ENCODE data around the gene ZMIZ1.

The ZMIZ1 gene

DNA sequence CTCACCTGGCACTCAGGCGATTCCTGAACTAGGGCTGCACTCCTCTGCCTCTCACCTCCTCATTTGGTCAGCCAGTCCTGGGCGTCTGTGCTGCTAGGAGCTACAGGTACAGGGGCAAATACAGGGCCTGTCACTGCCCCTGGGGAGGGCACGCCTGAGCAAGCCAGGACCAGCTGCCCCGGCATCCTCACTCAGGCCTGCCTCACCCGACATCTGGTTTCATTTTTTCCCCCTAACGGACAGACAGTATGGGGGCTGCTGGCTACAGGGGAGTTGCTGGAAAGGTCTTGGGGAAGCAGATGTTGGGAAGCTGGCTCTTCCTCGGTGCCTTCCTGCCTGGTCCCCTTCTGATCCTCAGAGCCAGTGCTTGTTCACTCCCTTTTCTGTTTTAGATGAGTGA is 201.2 kb downstream of the ZMIZ1 start:
- Histone ChIP-seq H3K27me3 (replicated peaks) (no peaks in the 10 kb centered on the region), H3K4me3 (ENCODE audit: low read depth, low read length) (no peak overlapping the region), H3K27ac (no peak overlapping the region), H3K36me3 (replicated peaks) (no peaks in the 10 kb centered on the region)
- in situ Hi-C loops (cut with HindIII; ENCODE audit: low pct_ligation_motif_present, low sequenced_read_pairs): no loop called here
- DNase-seq: no peak
- TF ChIP-seq, protein P1, sequence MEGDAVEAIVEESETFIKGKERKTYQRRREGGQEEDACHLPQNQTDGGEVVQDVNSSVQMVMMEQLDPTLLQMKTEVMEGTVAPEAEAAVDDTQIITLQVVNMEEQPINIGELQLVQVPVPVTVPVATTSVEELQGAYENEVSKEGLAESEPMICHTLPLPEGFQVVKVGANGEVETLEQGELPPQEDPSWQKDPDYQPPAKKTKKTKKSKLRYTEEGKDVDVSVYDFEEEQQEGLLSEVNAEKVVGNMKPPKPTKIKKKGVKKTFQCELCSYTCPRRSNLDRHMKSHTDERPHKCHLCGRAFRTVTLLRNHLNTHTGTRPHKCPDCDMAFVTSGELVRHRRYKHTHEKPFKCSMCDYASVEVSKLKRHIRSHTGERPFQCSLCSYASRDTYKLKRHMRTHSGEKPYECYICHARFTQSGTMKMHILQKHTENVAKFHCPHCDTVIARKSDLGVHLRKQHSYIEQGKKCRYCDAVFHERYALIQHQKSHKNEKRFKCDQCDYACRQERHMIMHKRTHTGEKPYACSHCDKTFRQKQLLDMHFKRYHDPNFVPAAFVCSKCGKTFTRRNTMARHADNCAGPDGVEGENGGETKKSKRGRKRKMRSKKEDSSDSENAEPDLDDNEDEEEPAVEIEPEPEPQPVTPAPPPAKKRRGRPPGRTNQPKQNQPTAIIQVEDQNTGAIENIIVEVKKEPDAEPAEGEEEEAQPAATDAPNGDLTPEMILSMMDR (IDR thresholded peaks at IDR 0.05; ENCODE audit: low read depth, low read length, missing control alignments): no peak

- TF ChIP-seq, protein P1 (IDR thresholded peaks at IDR 0.05; ENCODE audit: low read depth, low read length, missing control alignments): no peak
- in situ Hi-C loops (cut with HindIII; ENCODE audit: low pct_ligation_motif_present, low sequenced_read_pairs): no loop called here
- no peaks in the 10 kb centered on the region for H3K36me3 ChIP-seq (replicated peaks)
Measured at GRCh38 chr10:79270466-79271246, 201.9 kb downstream of the ZMIZ1 start.

GRCh38 chr10:79272353-79272752 is 203.6 kb downstream of the ZMIZ1 start:
- Histone ChIP-seq H3K27me3 (replicated peaks) (no peaks in the 10 kb centered on the region), H3K36me3 (replicated peaks) (peaks cover 8% of the 10 kb centered on the region), H3K27ac (no peak overlapping the region), H3K4me3 (ENCODE audit: low read depth, low read length) (no peak overlapping the region)
- in situ Hi-C loops (cut with HindIII; ENCODE audit: low pct_ligation_motif_present, low sequenced_read_pairs): no loop called here
- TF ChIP-seq, protein P1 (IDR thresholded peaks at IDR 0.05; ENCODE audit: low read depth, low read length, missing control alignments): no peak
- DNase-seq: no peak

More at GRCh38 chr10:79270466-79271246, 201.9 kb downstream of the ZMIZ1 start:
- no peak overlapping the region for H3K27ac ChIP-seq
- H3K4me3 ChIP-seq (ENCODE audit: low read depth, low read length): no peak overlapping the region
- DNase-seq: no peak
- H3K27me3 ChIP-seq (replicated peaks): no peaks in the 10 kb centered on the region

DNA sequence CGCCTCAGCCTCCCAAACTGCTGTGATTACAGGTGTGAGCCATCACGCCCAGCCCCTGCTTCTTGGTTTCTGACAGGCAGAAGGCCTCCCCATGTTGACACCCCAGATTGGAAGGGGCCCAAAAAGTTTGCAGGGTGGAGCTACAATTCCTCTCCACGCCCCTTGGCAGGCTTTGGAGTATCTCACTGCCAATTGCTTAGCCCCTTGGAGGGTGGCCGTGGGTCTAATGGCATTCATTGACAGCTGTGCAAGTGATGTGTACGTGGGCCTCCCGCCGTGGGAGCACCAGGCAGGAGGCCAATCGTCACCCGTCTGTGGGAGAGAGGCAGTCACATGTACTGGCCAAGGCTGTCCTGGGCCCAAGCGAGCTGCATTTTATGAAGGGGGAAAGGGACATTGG is 204.8 kb downstream of the ZMIZ1 start:
- no peak overlapping the region for H3K4me3 ChIP-seq (ENCODE audit: low read depth, low read length)

GRCh38 chr10:79274279-79275104 is 205.7 kb downstream of the ZMIZ1 start:
- Histone ChIP-seq H3K27ac (no peak overlapping the region), H3K36me3 (replicated peaks) (peaks cover 15% of the 10 kb centered on the region), H3K4me3 (ENCODE audit: low read depth, low read length) (no peak overlapping the region), H3K27me3 (replicated peaks) (no peaks in the 10 kb centered on the region)
- DNase-seq: no peak
- in situ Hi-C loops (cut with HindIII; ENCODE audit: low pct_ligation_motif_present, low sequenced_read_pairs): no loop called here
- TF ChIP-seq, protein P1 (IDR thresholded peaks at IDR 0.05; ENCODE audit: low read depth, low read length, missing control alignments): peak; percentile 30

More for the DNA sequence above, 204.8 kb downstream of the ZMIZ1 start:
- no peak for DNase-seq
- Histone ChIP-seq H3K27ac (no peak overlapping the region), H3K36me3 (replicated peaks) (peaks cover 15% of the 10 kb centered on the region), H3K27me3 (replicated peaks) (no peaks in the 10 kb centered on the region)
- in situ Hi-C loops (cut with HindIII; ENCODE audit: low pct_ligation_motif_present, low sequenced_read_pairs): no loop called here
- TF ChIP-seq, protein P1 (IDR thresholded peaks at IDR 0.05; ENCODE audit: low read depth, low read length, missing control alignments): no peak

Data from brain microvascular endothelial cell (primary cell).